UCSD-AML1 (cell line): ENCODE measurements around the gene GRIPAP1.
"Not testable (repeated sequence)": the region's sequence is repeated elsewhere in the genome, so short reads cannot be mapped to it uniquely, and the experiment has no call there.

Experiments used
- DNase-seq: peaks from one replicate; lab custom pipeline; 2025; ENCODE audit not compliant: unreplicated experiment; lab: John Stamatoyannopoulos, UW

GRIPAP1 gene

GRCh38 chrX:48996969-48997368 is 5.1 kb downstream of the GRIPAP1 start:
- DNase-seq = no peak

DNA sequence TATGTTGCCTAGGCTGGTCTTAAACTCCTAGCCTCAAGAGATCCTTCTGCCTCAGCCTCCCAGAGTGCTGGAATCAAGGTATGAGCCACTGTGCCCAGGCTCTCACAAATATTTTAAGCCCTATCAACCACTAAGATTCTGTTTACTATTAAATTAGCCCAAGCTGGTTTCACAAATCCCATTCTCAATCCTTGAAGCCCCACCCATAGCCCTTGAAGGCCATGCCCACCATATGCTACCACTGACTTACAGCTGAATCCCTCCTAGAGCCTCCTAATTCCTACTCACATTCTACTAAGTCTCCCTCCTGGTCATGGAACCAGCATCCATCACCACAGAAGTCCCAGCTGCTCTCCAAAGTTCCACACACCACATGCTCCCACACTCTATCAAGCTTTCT is 9.7 kb downstream of the GRIPAP1 start:
- DNase-seq = no peak

- no peak for DNase-seq
Measured at GRCh38 chrX:48989483-48989882, 12.6 kb downstream of the GRIPAP1 start.

DNA sequence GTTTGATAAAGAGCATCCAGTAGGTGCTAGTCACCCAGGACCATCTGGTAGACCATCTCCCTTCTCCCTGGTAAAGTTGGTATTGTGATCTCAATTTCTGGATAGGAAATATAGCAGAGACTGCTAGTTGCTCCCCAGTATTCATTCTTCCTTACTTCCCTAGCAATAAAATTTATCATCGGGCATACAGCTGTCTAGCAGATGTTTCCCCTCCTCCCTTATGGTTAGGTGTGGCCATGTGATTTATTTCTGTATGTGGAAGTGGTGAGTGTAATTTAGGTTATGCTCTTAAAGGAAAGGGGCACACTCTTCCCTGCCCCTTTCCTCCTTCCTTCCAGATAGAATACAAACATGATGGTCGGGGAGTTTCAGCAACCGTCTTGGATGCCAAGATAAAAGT is 18.2 kb downstream of the GRIPAP1 start:
- no peak for DNase-seq

DNA sequence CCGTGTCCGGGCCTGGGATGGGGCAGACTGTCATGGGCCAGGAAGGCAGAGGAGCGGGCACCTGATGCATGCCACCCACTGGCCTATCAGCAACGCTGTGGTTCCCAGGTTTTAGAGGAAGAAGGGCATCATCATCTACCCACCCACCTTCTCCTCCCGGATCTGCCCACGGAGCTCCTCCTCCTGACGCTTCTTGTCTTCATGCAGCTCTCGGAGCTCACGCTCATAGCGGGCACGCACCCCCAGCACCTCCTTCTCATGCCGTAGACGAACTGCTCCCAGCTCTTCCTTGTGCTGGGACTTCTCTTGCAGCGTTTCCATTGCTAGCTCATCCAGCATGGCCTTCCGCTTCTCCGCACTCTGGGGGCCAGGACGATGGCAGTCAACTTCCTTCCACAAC is 19.0 kb downstream of the GRIPAP1 start:
- no peak for DNase-seq

DNA sequence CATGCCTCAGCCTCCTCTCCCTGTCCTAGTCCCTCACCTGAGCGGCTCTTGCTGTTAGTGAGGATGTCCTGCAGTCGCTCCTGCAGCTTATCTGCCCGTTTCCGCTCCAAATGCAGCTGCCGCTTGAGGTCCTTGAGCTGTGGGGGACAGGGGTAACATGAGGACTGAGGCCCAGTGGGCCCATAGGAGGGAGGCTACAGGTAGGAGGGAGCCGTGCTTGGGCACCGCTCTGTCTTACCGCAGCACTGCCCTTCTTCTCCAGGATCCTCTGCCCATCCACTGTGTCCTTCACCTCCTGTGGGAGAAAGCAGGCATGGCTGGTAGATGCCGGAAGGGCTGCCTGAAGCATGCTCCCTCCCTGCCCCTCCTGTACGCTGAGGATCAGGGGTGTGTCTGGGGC is 20.9 kb downstream of the GRIPAP1 start:
- DNase-seq = no peak

- DNase-seq = not testable (repeated sequence)
Measured at GRCh38 chrX:48980341-48980740, 21.7 kb downstream of the GRIPAP1 start.

DNA sequence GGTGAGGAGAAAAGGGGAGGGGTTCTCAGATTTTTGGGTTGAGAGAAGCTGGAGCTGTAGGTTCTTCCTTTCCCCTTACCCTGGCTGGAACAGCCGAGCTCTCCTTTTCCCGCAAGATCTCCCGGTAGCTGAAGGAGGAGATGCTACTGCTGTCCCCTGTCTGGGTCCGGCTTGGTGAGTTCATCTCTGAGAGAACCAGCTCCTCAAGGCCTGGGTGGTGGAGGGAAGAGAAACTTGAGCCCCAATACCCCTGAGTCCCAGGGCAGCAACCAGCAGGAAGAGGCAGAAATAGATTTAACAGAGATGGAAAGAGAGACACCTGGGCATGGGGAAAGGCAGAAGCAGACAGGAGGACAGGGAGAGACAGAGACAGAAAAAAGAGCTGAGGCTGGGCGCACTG is 23.8 kb downstream of the GRIPAP1 start:
- no peak for DNase-seq

DNA sequence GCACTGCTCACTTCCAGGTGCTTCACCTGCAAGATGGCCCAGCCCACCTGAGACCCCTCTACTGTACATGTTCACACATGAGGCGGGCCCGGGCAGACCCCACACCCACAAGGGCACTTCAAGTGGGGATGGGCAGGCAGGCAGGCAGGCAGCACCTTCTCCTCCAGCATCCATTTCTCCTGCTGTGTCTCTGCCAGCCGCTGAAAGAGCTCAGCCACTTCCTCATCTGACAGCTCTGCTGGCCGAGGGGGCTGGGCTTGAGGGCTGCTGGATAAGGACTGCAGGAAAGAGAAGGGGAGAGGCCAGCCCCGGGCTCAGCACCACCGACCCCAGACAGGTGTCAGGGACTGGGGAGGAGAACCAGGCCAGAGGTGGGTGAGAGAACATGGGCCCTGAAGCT is 26.0 kb downstream of the GRIPAP1 start:
- peak; percentile 40 for DNase-seq

DNA sequence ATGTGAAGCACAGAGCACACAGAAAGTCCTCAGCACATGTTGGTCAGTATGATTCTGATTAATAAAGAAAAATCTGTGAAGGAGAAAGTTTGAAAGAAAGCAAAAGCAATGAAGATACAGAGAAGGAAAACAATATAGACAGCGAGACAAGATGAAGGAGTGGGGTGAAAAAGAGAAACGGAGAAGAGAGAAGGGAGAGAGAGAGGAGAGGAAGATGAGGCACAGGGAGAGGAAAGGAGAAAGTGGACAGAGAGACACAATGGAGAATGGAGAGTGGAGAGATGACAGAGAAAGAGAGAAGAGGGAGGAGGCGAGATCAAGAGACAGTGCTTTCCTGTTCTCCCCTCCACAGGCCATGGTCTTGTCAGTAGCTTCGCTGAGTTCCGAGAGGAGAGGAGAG is 26.5 kb downstream of the GRIPAP1 start:
- no peak for DNase-seq

DNA sequence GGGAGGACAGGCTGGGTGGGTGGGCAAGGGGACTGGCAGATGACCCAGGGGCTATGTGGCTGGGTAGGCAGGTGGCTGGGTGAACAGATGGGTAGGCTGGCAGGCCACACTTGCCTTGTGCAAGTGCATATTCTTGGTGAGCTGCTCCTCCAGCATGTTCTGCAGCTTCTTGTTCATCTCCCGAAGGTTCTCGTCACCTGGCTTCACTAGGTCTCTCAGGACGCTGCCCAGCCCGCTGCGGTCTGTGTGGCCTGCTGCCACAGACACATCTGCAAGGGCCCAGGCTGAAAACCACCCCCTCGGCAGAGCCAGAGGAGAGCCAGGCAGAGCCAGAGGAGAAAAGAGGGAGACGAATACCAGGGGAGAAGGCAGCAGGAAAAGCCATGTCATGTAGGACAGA is 27.0 kb downstream of the GRIPAP1 start:
- no peak for DNase-seq

DNA sequence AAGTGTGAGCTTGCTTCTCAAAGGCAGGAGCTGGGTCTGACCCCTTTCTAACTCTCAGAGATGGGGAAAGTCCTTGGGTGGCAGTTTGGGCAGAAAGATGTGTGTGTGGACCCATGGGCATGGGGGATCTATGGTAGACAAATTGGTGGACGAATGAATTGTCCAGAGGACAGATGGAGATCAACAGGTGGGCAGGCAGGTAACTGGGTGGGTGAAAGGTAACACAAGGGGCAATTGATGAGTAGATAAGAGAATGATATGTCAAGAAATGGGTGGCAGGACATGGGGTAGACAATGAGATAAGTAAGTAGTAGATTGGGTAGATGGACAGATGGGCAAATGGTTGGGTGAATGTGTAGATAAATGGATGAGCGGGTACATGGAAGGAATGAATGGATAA is 27.5 kb downstream of the GRIPAP1 start:
- DNase-seq = no peak

DNA sequence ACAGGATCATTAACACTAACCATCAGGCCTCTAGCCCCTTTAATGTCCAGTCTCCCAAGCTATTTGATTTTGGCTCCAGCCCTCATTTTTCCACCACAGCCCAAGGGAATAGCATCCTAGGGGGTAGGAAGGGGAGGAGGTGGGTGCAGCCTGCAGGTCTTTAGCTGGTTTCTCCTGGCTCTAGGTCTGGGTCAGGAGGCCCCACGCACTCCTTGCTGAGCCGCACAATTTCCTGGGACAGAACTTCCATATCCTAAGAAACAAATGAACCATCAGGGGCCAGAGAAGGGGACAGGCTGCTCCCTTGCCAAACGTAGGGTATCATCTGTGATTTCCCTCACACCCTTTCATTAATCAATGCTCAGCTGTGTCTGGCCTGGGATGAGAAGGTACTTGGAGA is 28.0 kb downstream of the GRIPAP1 start:
- no peak for DNase-seq

- DNase-seq = peak; percentile 25
Measured at GRCh38 chrX:48972220-48973164, 29.6 kb downstream of the GRIPAP1 start.

GRCh38 chrX:48971249-48972219 is 30.5 kb downstream of the GRIPAP1 start, which contains the start of gene KCND1:
KCND1 (minus strand) TSS chrX:48971844; CDS start chrX:48970271, 1,573 bp downstream.
- no peak for DNase-seq

- no peak for DNase-seq
Measured at GRCh38 chrX:48969471-48969870, 32.6 kb downstream of the GRIPAP1 start.

GRCh38 chrX:48968377-48968776 is 33.7 kb downstream of the GRIPAP1 start:
- no peak for DNase-seq

GRCh38 chrX:48966796-48967579 is 35.1 kb downstream of the GRIPAP1 start:
- DNase-seq = no peak

DNA sequence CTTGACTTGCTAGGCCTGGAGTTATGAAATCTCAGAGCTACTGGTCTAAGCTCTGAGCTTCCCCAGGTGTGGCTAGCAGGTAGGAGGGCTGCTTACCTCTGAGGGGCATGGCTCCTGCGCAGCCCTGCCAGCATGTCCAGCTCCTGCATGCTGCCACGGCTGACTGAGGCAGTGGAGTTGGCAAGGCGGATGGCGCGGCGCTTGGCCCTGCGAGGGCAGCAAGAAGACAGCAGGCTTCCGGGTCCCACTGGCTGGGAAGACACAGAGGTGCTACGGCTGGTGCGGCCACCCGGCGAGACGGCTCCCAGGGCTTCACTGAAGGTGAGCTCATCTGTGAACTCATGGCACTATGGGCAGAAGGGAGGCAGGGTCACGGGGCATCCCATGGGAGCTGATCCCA is 36.1 kb downstream of the GRIPAP1 start:
- no peak for DNase-seq

DNA sequence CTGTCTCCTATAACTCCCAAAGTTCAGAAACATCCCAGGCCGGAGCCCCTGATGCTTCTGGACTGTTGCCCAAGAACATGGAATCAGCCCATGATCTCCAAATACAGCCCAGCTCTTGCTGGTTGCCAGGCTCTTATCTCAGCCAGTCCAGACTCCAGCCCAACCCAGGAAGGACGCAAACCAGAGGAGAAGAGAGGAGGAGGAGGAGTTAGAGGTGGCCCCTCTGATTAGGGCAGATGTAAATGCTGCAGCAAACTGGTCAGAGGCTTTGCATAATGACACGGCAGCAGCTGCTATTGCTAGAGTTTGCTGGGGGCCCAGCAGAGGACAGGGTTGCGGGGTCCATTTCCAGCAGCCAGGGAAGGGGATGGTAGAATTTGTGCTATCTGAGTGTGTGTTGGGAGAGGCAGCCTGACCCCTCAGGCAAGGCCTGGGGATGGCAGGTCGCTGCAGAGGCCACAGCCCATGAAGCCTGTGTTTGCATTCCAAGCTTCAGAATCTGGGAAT is 40.4 kb downstream of the GRIPAP1 start:
- peak; percentile 41 for DNase-seq

- no peak for DNase-seq
Measured at GRCh38 chrX:48960291-48960690, 41.8 kb downstream of the GRIPAP1 start.
